ENCODE data around the gene AGAP1. TPM values are rescaled to one million over a fixed set of nuclear protein-coding genes. Genes with fewer than 3 reads are reported as not detected.

AGAP1 gene
- polyA plus RNA-seq, 10 donors: 24.0 to 34.1 (median 27.4) TPM

GRCh38 chr2:236157815-236158498 lies 664.1 kb downstream of the AGAP1 start:
- DNase-seq: no peak

DNA sequence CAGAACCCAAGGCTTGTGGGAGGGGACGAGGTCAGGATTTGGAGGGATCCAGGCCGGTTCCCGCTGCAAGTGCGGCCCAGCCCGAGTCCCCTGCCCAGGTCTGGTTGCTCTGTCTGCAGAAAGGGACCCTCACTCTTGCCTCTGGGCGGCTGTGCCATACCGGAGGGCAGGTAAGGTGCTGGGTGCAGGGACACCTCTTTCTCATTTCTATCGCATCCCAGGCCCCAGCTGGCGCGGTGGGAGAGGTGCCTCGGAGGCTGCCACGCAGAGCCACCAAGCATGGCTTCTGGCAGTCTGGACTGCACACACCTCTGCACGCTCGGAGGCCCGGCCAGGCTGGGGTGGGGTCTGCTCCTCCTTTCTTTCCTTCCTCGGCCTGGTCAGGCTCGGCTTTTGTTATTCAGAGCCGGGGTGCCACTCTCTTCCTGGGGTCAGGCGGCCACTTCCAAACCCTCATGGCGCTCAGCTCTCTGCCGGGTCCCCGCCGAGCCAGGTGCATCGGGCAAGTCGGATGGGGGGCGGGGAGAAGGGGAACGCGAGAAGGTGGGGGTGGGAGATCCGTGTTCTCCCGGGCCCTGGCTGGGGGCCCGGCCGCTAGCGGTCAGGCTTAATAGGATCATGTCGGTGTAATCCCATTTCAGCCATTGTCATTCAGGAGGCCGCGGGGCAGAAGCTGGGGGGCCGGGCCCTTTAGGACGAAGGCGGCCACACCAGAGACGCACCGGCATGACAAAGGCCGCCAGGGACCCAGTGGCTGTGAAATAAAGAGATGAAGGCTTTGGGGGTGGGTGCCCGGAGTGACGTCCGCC lies 665.3 kb downstream of the AGAP1 start:
- DNase-seq: no peak

GRCh38 chr2:236159778-236160170 lies 665.9 kb downstream of the AGAP1 start:
- no peak for DNase-seq

- no peak for DNase-seq
Measured at GRCh38 chr2:236160366-236161081, 666.7 kb downstream of the AGAP1 start.

DNA sequence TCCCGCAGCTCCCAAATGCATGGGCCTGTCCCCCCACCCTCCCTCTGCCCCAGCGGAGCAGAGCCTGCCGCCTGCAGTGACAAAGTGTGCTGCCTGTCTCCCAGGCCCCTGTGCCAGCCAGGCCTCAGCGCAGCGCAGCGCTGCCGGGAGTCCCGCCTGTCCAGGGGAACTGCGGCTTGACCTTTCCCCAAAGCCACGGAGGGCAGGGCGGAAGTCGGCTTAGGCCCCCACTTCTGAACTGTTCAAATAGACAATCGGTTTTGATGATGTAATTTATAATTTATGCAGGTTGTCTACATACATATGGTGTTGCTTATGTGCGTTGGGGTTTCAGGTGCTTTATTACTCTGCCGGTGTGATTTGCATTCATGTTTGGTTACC lies 667.2 kb downstream of the AGAP1 start:
- no peak for DNase-seq

GRCh38 chr2:236161531-236161930 lies 667.7 kb downstream of the AGAP1 start:
- DNase-seq: no peak

DNA sequence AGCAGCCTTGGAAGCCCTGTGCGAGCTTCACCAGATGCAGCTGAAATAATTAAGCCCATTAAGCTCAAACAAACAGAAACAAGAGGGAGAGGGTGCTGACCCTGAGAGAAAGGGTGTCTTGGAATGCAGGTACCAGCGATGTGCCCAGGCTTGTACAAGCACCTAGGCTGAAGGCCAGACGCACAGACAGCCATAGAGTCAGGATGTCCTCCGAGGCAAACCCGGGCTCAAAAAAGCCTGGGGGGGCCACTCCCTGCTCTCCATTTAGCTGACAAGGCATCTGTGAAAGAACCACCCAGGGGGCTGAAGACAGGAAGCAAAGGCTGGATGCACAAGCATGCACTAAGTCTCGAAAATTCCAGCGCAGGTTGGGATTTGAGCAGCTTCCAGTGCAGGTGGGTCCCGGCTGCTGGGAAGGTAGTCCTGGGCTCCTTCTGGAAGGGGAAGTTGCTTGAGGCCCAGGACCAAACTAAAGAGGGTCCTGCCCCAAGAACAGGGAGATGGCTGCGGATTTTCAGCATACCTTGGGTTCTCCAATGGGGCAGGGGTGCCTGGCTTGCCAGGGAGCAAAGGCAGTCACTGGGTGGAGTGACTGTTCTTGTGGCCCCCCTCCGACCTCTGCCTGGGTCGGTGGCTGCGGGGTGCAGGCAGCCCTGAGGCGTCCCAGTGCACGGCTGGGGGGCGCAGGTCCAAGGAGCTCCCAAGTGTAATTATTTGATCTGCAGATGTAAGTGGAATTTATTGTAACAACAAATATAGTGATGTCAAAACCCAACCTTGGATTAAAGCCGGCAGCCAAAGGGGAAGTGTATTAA lies 668.4 kb downstream of the AGAP1 start:
- DNase-seq: peak in 1 of 3 donors; percentile 1

DNA sequence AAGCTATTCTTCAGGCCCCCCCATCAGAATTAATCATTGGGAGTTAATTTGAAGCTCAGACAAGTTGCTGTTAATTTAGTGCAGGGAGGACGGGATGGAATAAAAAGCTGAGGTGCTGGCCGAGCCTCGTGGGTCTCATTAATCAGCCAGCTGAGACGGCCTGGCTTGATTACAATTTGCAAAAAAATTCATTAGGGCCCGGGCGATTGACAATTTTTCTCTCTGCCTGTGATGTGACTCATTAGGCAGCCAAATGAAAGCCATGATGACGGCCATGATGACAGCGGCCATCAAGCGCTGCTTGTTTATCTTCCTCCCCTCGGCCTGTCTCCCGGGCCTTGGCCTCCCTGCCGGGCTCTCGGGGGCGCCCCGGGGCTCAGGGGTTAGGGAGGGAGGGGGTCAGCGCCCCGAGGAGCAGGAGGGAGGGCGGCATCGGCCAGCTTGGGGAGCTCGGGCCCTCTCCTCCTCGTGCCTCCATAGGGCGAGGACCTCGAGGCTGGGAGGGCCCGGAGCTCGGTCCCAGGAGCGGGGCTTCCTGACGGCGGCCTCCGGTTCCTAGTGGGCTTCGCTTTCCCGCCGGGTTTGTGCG lies 669.1 kb downstream of the AGAP1 start:
- DNase-seq: peak in 1 of 3 donors; percentile 12

GRCh38 chr2:236163471-236164200 lies 669.8 kb downstream of the AGAP1 start:
- DNase-seq: no peak

- peak in 1 of 3 donors; percentile 69 for DNase-seq
Measured at GRCh38 chr2:236164201-236164924, 670.5 kb downstream of the AGAP1 start.

DNA sequence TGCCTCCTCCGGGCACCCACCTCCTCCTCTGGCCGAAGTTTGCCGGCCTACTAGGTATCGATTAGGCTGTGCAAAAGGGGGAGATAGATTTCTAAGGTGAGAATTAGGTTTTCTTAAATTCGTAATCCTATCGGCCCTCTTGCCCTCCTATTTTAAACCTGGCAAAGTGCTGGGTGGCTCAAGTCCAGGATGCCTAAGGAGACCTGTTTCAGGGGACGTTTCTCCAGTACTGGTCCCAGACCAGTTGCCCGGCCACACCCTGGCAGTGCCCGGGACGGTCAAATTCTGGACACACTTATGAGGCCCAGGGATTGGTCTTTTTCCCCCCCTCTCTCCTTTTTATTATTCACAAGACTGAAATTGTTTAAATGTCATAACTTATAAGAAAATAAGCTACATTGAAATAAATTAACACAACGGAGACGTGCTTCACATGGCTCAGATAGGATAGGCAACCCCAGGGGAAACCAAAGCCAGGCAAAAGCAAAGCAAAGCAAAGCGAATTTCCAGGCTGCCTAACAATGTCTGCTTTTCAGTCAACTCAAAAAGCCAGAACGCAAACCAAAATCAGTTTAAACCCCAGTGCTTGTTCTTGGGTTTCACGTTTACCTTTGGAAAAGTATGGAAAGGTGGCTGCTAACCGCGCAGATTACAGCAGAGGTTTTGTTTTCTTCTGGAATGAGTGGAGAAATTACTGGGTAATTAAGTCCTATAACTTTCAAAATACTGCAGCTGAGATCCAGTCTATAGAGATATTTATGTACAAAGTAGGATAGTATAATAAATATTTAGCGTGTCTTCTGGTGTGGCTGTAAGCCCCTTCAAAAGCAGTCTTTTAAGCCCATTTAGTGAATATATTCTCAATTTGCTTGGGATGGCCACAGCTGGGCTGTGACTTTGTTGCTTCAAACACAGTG lies 671.3 kb downstream of the AGAP1 start:
- DNase-seq: peak in 1 of 3 donors; percentile 31

- peak in 1 of 3 donors; percentile 59 for DNase-seq
Measured at GRCh38 chr2:236165842-236166795, 672.3 kb downstream of the AGAP1 start.

- DNase-seq: peak in 1 of 3 donors; percentile 42
Measured at GRCh38 chr2:236166796-236167296, 673.0 kb downstream of the AGAP1 start.

- peak in 1 of 3 donors; percentile 62 for DNase-seq
Measured at GRCh38 chr2:236167297-236168109, 673.7 kb downstream of the AGAP1 start.

GRCh38 chr2:236168110-236169080 lies 674.6 kb downstream of the AGAP1 start, which contains the start of gene GBX2:
Gene GBX2 (minus strand): TSS chr2:236168386. CDS start chr2:236167971, 415 bp downstream.
- peak; percentile 54 to 73 (median 60) for DNase-seq

All from muscle of back (tissue), 11 donors.